ENCODE measurements around the gene FOXD4L1. TPM values are rescaled to one million over a fixed set of nuclear protein-coding genes. Genes with fewer than 3 reads are reported as not detected.
"Not testable (repeated sequence)": the region's sequence is repeated elsewhere in the genome, so short reads cannot be mapped to it uniquely, and the experiment has no call there.

Gene FOXD4L1
- total RNA-seq: under 1 TPM; 0.16 to 0.18 TPM

- Mint-ChIP-seq H3K4me1 (peaks cover 13% of the 10 kb centered on the region), H3K27me3 (peaks cover 39% of the 10 kb centered on the region), H3K4me3 (peak within 1 kb of the TSS; percentile 51)
- not testable (repeated sequence) for H3K27ac Mint-ChIP-seq, H3K36me3 Mint-ChIP-seq, H3K9me3 Mint-ChIP-seq, DNase-seq
These were observed at the start of gene FOXD4L1 for GRCh38 chr2:113498365-113498764. Gene FOXD4L1, plus strand, starts transcription at chr2:113498665. Its CDS starts 592 bp downstream, at chr2:113499257.

- H3K9me3 Mint-ChIP-seq, H3K4me1 Mint-ChIP-seq, H3K4me3 Mint-ChIP-seq, H3K36me3 Mint-ChIP-seq, H3K27me3 Mint-ChIP-seq, H3K27ac Mint-ChIP-seq, DNase-seq: not testable (repeated sequence)
These were observed 32.7 kb upstream of the FOXD4L1 start for GRCh38 chr2:113465770-113466169.

- not testable (repeated sequence) for H3K9me3 Mint-ChIP-seq, H3K4me3 Mint-ChIP-seq, DNase-seq, H3K4me1 Mint-ChIP-seq, H3K27me3 Mint-ChIP-seq, H3K27ac Mint-ChIP-seq
- peaks cover 25% of the 10 kb centered on the region for H3K36me3 Mint-ChIP-seq
These were observed 21.6 kb upstream of the FOXD4L1 start for GRCh38 chr2:113476688-113477368.

GRCh38 chr2:113496527-113496926, 1.9 kb upstream of the FOXD4L1 start:
- H3K9me3 Mint-ChIP-seq, H3K27ac Mint-ChIP-seq, H3K36me3 Mint-ChIP-seq, H3K4me3 Mint-ChIP-seq, H3K4me1 Mint-ChIP-seq, DNase-seq: not testable (repeated sequence)
- peaks cover 25% of the 10 kb centered on the region for H3K27me3 Mint-ChIP-seq

GRCh38 chr2:113499019-113499885, 787 bp downstream of the FOXD4L1 start:
- H3K36me3 Mint-ChIP-seq, H3K9me3 Mint-ChIP-seq, H3K27ac Mint-ChIP-seq: not testable (repeated sequence)
- DNase-seq: peak; percentile 17
- H3K4me1 Mint-ChIP-seq: peaks cover 13% of the 10 kb centered on the region
- H3K4me3 Mint-ChIP-seq: peak overlapping the region; percentile 68
- peaks cover 42% of the 10 kb centered on the region for H3K27me3 Mint-ChIP-seq

GRCh38 chr2:113499886-113500722, 1.6 kb downstream of the FOXD4L1 start:
- H3K27ac Mint-ChIP-seq, H3K36me3 Mint-ChIP-seq, H3K9me3 Mint-ChIP-seq, DNase-seq: not testable (repeated sequence)
- Mint-ChIP-seq H3K27me3 (peaks cover 45% of the 10 kb centered on the region), H3K4me3 (peak overlapping the region; percentile 18), H3K4me1 (peaks cover 13% of the 10 kb centered on the region)

- Mint-ChIP-seq H3K27me3 (peaks cover 45% of the 10 kb centered on the region), H3K4me1 (peaks cover 13% of the 10 kb centered on the region), H3K4me3 (peak overlapping the region; percentile 18)
- DNase-seq: peak; percentile 9
- not testable (repeated sequence) for H3K27ac Mint-ChIP-seq, H3K9me3 Mint-ChIP-seq, H3K36me3 Mint-ChIP-seq
These were observed 2.2 kb downstream of the FOXD4L1 start for GRCh38 chr2:113500723-113501038.

- Mint-ChIP-seq H3K4me1 (peaks cover 13% of the 10 kb centered on the region), H3K4me3 (peak overlapping the region; percentile 76), H3K27me3 (peaks cover 49% of the 10 kb centered on the region)
- not testable (repeated sequence) for H3K9me3 Mint-ChIP-seq, H3K36me3 Mint-ChIP-seq, H3K27ac Mint-ChIP-seq, DNase-seq
These were observed 4.0 kb downstream of the FOXD4L1 start for GRCh38 chr2:113502216-113503093.

GRCh38 chr2:113503094-113504042, 4.9 kb downstream of the FOXD4L1 start:
- not testable (repeated sequence) for H3K27ac Mint-ChIP-seq, H3K9me3 Mint-ChIP-seq, H3K36me3 Mint-ChIP-seq
- peak; percentile 57 for DNase-seq
- peaks cover 12% of the 10 kb centered on the region for H3K4me1 Mint-ChIP-seq
- H3K4me3 Mint-ChIP-seq: peak overlapping the region; percentile 76
- peaks cover 51% of the 10 kb centered on the region for H3K27me3 Mint-ChIP-seq

GRCh38 chr2:113504081-113504480, 5.6 kb downstream of the FOXD4L1 start:
- H3K4me3 Mint-ChIP-seq, H3K36me3 Mint-ChIP-seq, H3K27ac Mint-ChIP-seq: not testable (repeated sequence)

GRCh38 chr2:113507394-113508140, 9.1 kb downstream of the FOXD4L1 start:
- H3K27me3 Mint-ChIP-seq: peaks cover 28% of the 10 kb centered on the region
- H3K4me1 Mint-ChIP-seq, H3K36me3 Mint-ChIP-seq, DNase-seq, H3K9me3 Mint-ChIP-seq, H3K4me3 Mint-ChIP-seq, H3K27ac Mint-ChIP-seq: not testable (repeated sequence)

More at GRCh38 chr2:113504081-113504480, 5.6 kb downstream of the FOXD4L1 start:
- peaks cover 45% of the 10 kb centered on the region for H3K27me3 Mint-ChIP-seq
- not testable (repeated sequence) for DNase-seq, H3K9me3 Mint-ChIP-seq
- peaks cover 12% of the 10 kb centered on the region for H3K4me1 Mint-ChIP-seq

GRCh38 chr2:113508187-113508586, 9.7 kb downstream of the FOXD4L1 start:
- H3K4me1 Mint-ChIP-seq, DNase-seq: not testable (repeated sequence)
- H3K27me3 Mint-ChIP-seq: peaks cover 22% of the 10 kb centered on the region

GRCh38 chr2:113510913-113511312, 12.4 kb downstream of the FOXD4L1 start:
- H3K27ac Mint-ChIP-seq, DNase-seq, H3K4me1 Mint-ChIP-seq, H3K36me3 Mint-ChIP-seq, H3K4me3 Mint-ChIP-seq, H3K9me3 Mint-ChIP-seq: not testable (repeated sequence)
- H3K27me3 Mint-ChIP-seq: peaks cover 16% of the 10 kb centered on the region

More at GRCh38 chr2:113508187-113508586, 9.7 kb downstream of the FOXD4L1 start:
- not testable (repeated sequence) for H3K36me3 Mint-ChIP-seq, H3K4me3 Mint-ChIP-seq, H3K27ac Mint-ChIP-seq, H3K9me3 Mint-ChIP-seq
